Stomach (tissue), 9 donors: ENCODE measurements around the gene UGT1A1. TPM values are rescaled to one million over a fixed set of nuclear protein-coding genes. Genes with fewer than 3 reads are reported as not detected.
"Not testable (repeated sequence)": the region's sequence is repeated elsewhere in the genome, so short reads cannot be mapped to it uniquely, and the experiment has no call there.

ENCODE experiments used
- DNase-seq, 2 donors: peaks; one replicate each; pipeline versions ENCODE4 v3.0.0 to v3.0.0-alpha.2; 2013 to 2019
- H3K27ac ChIP-seq, 5 donors: fragments of 200-600 bp in 4 of 5; sonication (generic) in 4 of 5; one replicate each; pipeline ENCODE4 v1.5.1; 2013 to 2019; ENCODE audit warnings: mild to moderate bottlenecking in 1 of 5, moderate library complexity in 1 of 5
- H3K27me3 ChIP-seq, 3 donors: fragments of 200-600 bp; sonication (generic); one replicate each; pipeline ENCODE4 v1.5.1; 2017 to 2019; ENCODE audit warnings: mixed run types in 1 of 3
- H3K36me3 ChIP-seq, 4 donors: fragments of 200-600 bp; sonication (generic); 1 replicate in 3 of 4; 2 replicates in 1 of 4; pipeline ENCODE4 v1.5.1; 2016 to 2019
- H3K4me1 ChIP-seq, 4 donors: fragments of 200-600 bp; sonication (generic); one replicate each; pipeline ENCODE4 v1.5.1; 2016 to 2019
- H3K4me3 ChIP-seq, 4 donors: fragments of 200-600 bp; sonication (generic) in 3 of 4; one replicate each; pipeline ENCODE4 v1.5.1; 2016 to 2019; ENCODE audit warnings: mild to moderate bottlenecking in 1 of 4
- H3K9me3 ChIP-seq, 4 donors: fragments of 200-600 bp; sonication (generic); one replicate each; pipeline ENCODE4 v1.5.1; 2016 to 2019
- CTCF ChIP-seq, 7 experiments: fragments of 450-650 bp in 4 of 7; fragments of 200-600 bp in 3 of 7; sonication (generic) in 3 of 7; IDR thresholded peaks; one replicate each; pipeline ENCODE4 v1.5.1; 2016 to 2019; ENCODE audit warnings: antibody characterized with exemption in 7 of 7, control low read depth in 2 of 7, mild to moderate bottlenecking in 1 of 7
- EP300 ChIP-seq: sonication (generic); formaldehyde crosslinking; IDR thresholded peaks from one replicate; pipeline ENCODE4 v1.6.1; 2017; ENCODE audit warnings: antibody characterized with exemption
- POLR2A ChIP-seq, 4 donors: fragments of 450-650 bp; IDR thresholded peaks; one replicate each; pipeline ENCODE4 v1.6.1; 2016; ENCODE audit warnings: antibody characterized with exemption in 4 of 4, control low read depth in 2 of 4, mild to moderate bottlenecking in 1 of 4, moderate library complexity in 1 of 4
- POLR2AphosphoS5 ChIP-seq, 3 donors: sonication (generic); formaldehyde crosslinking; IDR thresholded peaks; one replicate each; pipeline ENCODE4 v1.6.1; 2016; ENCODE audit warnings: antibody characterized with exemption in 3 of 3
- WGBS, 5 donors: extraction: QIAGEN DNeasy Blood & Tissue Kit in 3 of 5; methylation state at CpG; one replicate each; pipeline versions ENCODE4 v1.1.5 to v1.1.7; 2013 to 2018; 5-methylcytosine and 5-hydroxymethylcytosine counted together
- intact Hi-C: fragments of 100-400 bp; cut with DNase I; formaldehyde crosslinking; loops from one replicate; pipeline ENCODE4 v1.15.1; 2023; ENCODE audit warnings: low total_unique reads
- polyA plus RNA-seq, 3 donors: library from polyadenylated mRNA; stranded (reverse); fragments of 200-250 nt; gene quantifications; one replicate each; pipeline ENCODE4 v1.2.3, GENCODE V29; 2013
- total RNA-seq, 5 donors: library from RNA; depleted of rRNA; stranded (reverse); fragments of >200 nt; gene quantifications; one replicate each; pipeline versions ENCODE4 v1.1.0 to v1.2.3, GENCODE V29; 2014 to 2016
- donor health status: healthy with polysubstance abuse.
- donor health status: Bipolar disorder and iron deficiency.
- donor health status: healthy.

UGT1A1 gene
- total and polyA plus RNA-seq, 8 donors, result 0.43 to 73.0 (median 0.89) TPM; not detected in 3

- no peak overlapping the region for H3K27ac ChIP-seq
- WGBS, 5 donors, result 70 to 83% (median 80%) methylated on average over 2 of the region's 2 CpGs
- intact Hi-C loops, result no loop called here
- H3K4me3 ChIP-seq, result no peak overlapping the region
- H3K36me3 ChIP-seq, result no peaks in the 10 kb centered on the region
- peaks cover 0 to 6% (median 3%) of the 10 kb centered on the region in 4 donors for H3K4me1 ChIP-seq
- H3K27me3 ChIP-seq, result peaks cover 0 to 4% (median 0%) of the 10 kb centered on the region in 3 donors
- H3K9me3 ChIP-seq, result no peaks in the 10 kb centered on the region
- TF ChIP-seq EP300 (no peak), POLR2A (IDR thresholded peaks at IDR 0.05) (no peak), CTCF (IDR thresholded peaks at IDR 0.05) (no peak), POLR2AphosphoS5 (IDR thresholded peaks at IDR 0.05) (no peak)
- no peak for DNase-seq
Observed at GRCh38 chr2:233714121-233714520, 45.9 kb upstream of the UGT1A1 start.

- WGBS, 5 donors, result 84 to 93% (median 85%) methylated on average over 7 of the region's 7 CpGs
- TF ChIP-seq CTCF (IDR thresholded peaks at IDR 0.05) (no peak), EP300 (no peak), POLR2AphosphoS5 (IDR thresholded peaks at IDR 0.05) (no peak), POLR2A (IDR thresholded peaks at IDR 0.05) (no peak)
- intact Hi-C loops, result no loop called here
- Histone ChIP-seq H3K4me3 (no peak within 1 kb of the TSS), H3K36me3 (no peaks in the 10 kb centered on the region), H3K9me3 (no peaks in the 10 kb centered on the region), H3K27ac (no peak within 1 kb of the TSS), H3K4me1 (no peaks in the 10 kb centered on the region), H3K27me3 (peaks cover 0 to 4% (median 0%) of the 10 kb centered on the region in 3 donors)
- DNase-seq, result no peak
Observed at GRCh38 chr2:233718552-233718951, 41.5 kb upstream of the UGT1A1 start, which contains the start of gene UGT1A4. Gene UGT1A4, plus strand, starts transcription at chr2:233718736. Its CDS starts 85 bp downstream, at chr2:233718821.

- TF ChIP-seq EP300, result no peak
- no peak for TF ChIP-seq POLR2A (IDR thresholded peaks at IDR 0.05)
- no peak for TF ChIP-seq CTCF (IDR thresholded peaks at IDR 0.05)
- no peak for TF ChIP-seq POLR2AphosphoS5 (IDR thresholded peaks at IDR 0.05)
- intact Hi-C loops, result no loop called here
- no peaks in the 10 kb centered on the region for H3K4me1 ChIP-seq
- no peaks in the 10 kb centered on the region for H3K27me3 ChIP-seq
- H3K27ac ChIP-seq, result no peak within 1 kb of the TSS
- no peak for DNase-seq
- H3K9me3 ChIP-seq, result no peaks in the 10 kb centered on the region
- WGBS, 5 donors, result 64 to 75% (median 66%) methylated on average over 8 of the region's 8 CpGs
- no peak within 1 kb of the TSS for H3K4me3 ChIP-seq
- H3K36me3 ChIP-seq, result no peaks in the 10 kb centered on the region
Observed at GRCh38 chr2:233728723-233729301, 31.3 kb upstream of the UGT1A1 start, which contains the start of gene UGT1A3. Gene UGT1A3, plus strand, starts transcription at chr2:233729042. Its CDS starts 85 bp downstream, at chr2:233729127.

DNA sequence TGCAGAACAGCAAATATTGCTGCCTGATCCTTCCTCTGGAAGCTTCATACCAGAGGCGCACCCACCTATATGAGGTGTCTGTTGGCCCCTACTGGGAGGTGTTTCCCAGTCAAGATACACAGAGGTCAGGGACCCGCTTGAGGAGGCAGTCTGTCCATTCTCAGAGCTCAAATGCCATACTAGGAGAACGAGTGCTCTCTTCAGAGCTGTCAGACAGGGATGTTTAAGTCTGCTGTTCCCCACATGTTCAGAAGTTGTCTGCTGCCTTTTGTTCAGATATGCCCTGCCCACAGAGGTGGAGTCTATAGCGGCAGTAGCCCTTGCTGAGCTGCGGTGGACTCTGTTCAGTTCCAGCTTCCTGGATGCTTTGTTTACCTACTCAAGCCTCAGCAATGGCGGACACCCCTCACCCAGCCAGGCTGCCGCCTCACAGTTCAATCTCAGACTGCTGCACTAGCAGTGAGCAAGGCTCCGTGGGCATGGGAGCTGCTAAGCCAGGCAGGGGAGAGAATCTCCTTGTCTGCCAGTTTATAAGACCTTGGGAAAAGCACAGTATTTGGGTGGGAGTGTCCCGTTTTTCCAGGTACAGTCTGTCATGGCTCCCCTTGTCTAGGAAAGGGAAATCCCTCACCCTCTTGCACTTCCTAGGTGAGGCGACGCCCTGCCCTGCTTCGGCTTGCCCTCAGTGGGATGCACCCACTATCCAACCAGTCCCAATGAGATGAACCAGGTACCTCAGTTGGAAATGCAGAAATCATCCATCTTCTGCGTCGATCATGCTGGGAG lies 23.0 kb upstream of the UGT1A1 start:
- H3K36me3 ChIP-seq, H3K4me1 ChIP-seq, H3K27me3 ChIP-seq, H3K9me3 ChIP-seq, H3K4me3 ChIP-seq, H3K27ac ChIP-seq, intact Hi-C loops, DNase-seq: not testable (repeated sequence)
- 74 to 79% (median 77%) methylated on average over 12 to 14 of the region's 14 CpGs for WGBS, 5 donors
